ENCODE results near the gene RNF141. TPM values are rescaled to one million over a fixed set of nuclear protein-coding genes. Genes with fewer than 3 reads are reported as not detected.

RNF141 gene
- total and polyA plus RNA-seq, 2 donors (not counting 3 experiments of a cell fraction or from before 2014, with no cell fraction given), result 9.4 to 32.4 TPM

- H3K9ac ChIP-seq (replicated peaks; ENCODE audit: extremely low read depth, insufficient read depth, low read length), result no peak overlapping the region
- dilution Hi-C loops (cut with MboI; ENCODE audit: extremely low pct_ligation_motif_present, low sequenced_read_pairs), result no loop called here
Measured at GRCh38 chr11:10498426-10499250, 42.3 kb downstream of the RNF141 start.

More at GRCh38 chr11:10498426-10499250, 42.3 kb downstream of the RNF141 start:
- Histone ChIP-seq H3K9me1 (replicated peaks; ENCODE audit: control insufficient read depth, extremely low read depth, insufficient read depth, low read length) (no peaks in the 10 kb centered on the region), H3K27ac (ENCODE audit: insufficient read depth, low read depth, low read length) (no peak overlapping the region), H3K79me2 (ENCODE audit: control insufficient read depth, insufficient read depth, low read length) (no peaks in the 10 kb centered on the region), H3K36me3 (ENCODE audit: control insufficient read depth in 2 of 2, extremely low read depth in 1 of 2, insufficient read depth in 2 of 2, low read length in 2 of 2) (no peaks in the 10 kb centered on the region), H3K9me3 (replicated peaks; ENCODE audit: control insufficient read depth, insufficient read depth, low read length) (no peaks in the 10 kb centered on the region), H4K20me1 (replicated peaks; ENCODE audit: control insufficient read depth, extremely low read depth, insufficient read depth, low read length) (no peaks in the 10 kb centered on the region), H3K27me3 (ENCODE audit: control insufficient read depth in 2 of 2, insufficient read depth in 2 of 2, low read length in 2 of 2) (no peaks in the 10 kb centered on the region), H3K4me2 (ENCODE audit: insufficient read depth, low read length) (no peak overlapping the region), H3K4me3 (replicated peaks in 1 of 3; ENCODE audit: insufficient read depth in 1 of 3, low read depth in 1 of 3, low read length in 3 of 3) (no peak overlapping the region), H2AFZ (ENCODE audit: low read depth, low read length) (no peak overlapping the region), H3K4me1 (ENCODE audit: control insufficient read depth, extremely low read depth, insufficient read depth, low read length) (no peaks in the 10 kb centered on the region)
- TF ChIP-seq POLR2AphosphoS5 (IDR thresholded peaks at IDR 0.05; ENCODE audit: insufficient read depth, low read depth, low read length) (no peak), JUN (IDR thresholded peaks at IDR 0.05; ENCODE audit: borderline replicate concordance, insufficient read depth, insufficient read length, low read depth) (no peak), POLR2A (IDR thresholded peaks at IDR 0.05; ENCODE audit: low read depth, low read length) (no peak), MAX (IDR thresholded peaks at IDR 0.05; ENCODE audit: insufficient read depth, insufficient read length) (no peak), CTCF (IDR thresholded peaks at IDR 0.05; ENCODE audit: extremely low read depth in 1 of 2, insufficient read depth in 1 of 2, low read depth in 1 of 2, low read length in 2 of 2) (no peak), GATA2 (IDR thresholded peaks at IDR 0.05; ENCODE audit: insufficient read depth, insufficient read length, low read depth, low read length) (no peak), FOS (IDR thresholded peaks at IDR 0.05; ENCODE audit: borderline replicate concordance, insufficient read depth, low read length) (no peak), EZH2 (IDR thresholded peaks at IDR 0.05; ENCODE audit: borderline replicate concordance, low read depth, low read length, severe bottlenecking) (no peak), MYC (IDR thresholded peaks at IDR 0.05; ENCODE audit: low read depth, low read length) (no peak)
- intact Hi-C loops (cut with micrococcal nuclease), result no loop called here
- BruUV-seq (replicated peaks), result no TSS peak
- CTCF ChIA-PET, result interaction anchor here (1.2 to 1.3 kb wide), 2 partner anchors 15 to 42 kb away, joined by 3 to 4 read pairs; partner anchors contain the start of gene RNF141
- DNase-seq (ENCODE audit: low read depth, low spot score) (no peak), FAIRE-seq (no peak)
- POLR2A ChIA-PET, result interaction anchor here (0.6 kb wide), 1 partner anchor 310 kb away, joined by 3 read pairs; the partner anchor contains the start of gene EIF4G2
